Sigmoid colon (tissue), 7 donors: Measurements from ENCODE around the gene ALDH2. TPM values are rescaled to one million over a fixed set of nuclear protein-coding genes. Genes with fewer than 3 reads are reported as not detected.
A peak's percentile ranks its signal among the peaks of the same experiment; 100 is the strongest.
"Not testable (repeated sequence)": the region's sequence is repeated elsewhere in the genome, so short reads cannot be mapped to it uniquely, and the experiment has no call there.

Source experiments
- DNase-seq: peaks from one replicate; pipeline ENCODE4 v3.0.0-alpha.2; 2019
- H3K27ac ChIP-seq, 4 donors: fragments of 200-600 bp; sonication (generic); one replicate each; pipeline ENCODE4 v1.5.1; 2016 to 2019; ENCODE audit warnings: mild to moderate bottlenecking in 1 of 4
- H3K27me3 ChIP-seq, 3 donors: fragments of 200-600 bp; sonication (generic); one replicate each; pipeline ENCODE4 v1.5.1; 2019; ENCODE audit warnings: mild to moderate bottlenecking in 1 of 3
- H3K36me3 ChIP-seq, 4 donors: fragments of 200-600 bp; sonication (generic); one replicate each; pipeline ENCODE4 v1.5.1; 2016 to 2019
- H3K4me1 ChIP-seq, 4 donors: fragments of 200-600 bp; sonication (generic); one replicate each; pipeline ENCODE4 v1.5.1; 2017 to 2019
- H3K4me3 ChIP-seq, 4 donors: fragments of 200-600 bp; sonication (generic); one replicate each; pipeline ENCODE4 v1.5.1; 2017 to 2019; ENCODE audit warnings: mild to moderate bottlenecking in 2 of 4, moderate library complexity in 1 of 4
- H3K9me3 ChIP-seq, 4 donors: fragments of 200-600 bp in 3 of 4; sonication (generic) in 3 of 4; one replicate each; pipeline versions ENCODE4 v1.5.1 to v1.6.1; 2013 to 2019
- EP300 ChIP-seq, 4 donors: sonication (generic); formaldehyde crosslinking; IDR thresholded peaks; one replicate each; pipeline ENCODE4 v1.6.1; 2017; ENCODE audit warnings: antibody characterized with exemption in 4 of 4
- POLR2A ChIP-seq, 2 donors: fragments of 450-650 bp; IDR thresholded peaks; one replicate each; pipeline ENCODE4 v1.6.1; 2016; ENCODE audit warnings: antibody characterized with exemption in 2 of 2, mild to moderate bottlenecking in 2 of 2, moderate library complexity in 2 of 2
- POLR2AphosphoS5 ChIP-seq, 4 donors: sonication (generic); formaldehyde crosslinking; IDR thresholded peaks; one replicate each; pipeline ENCODE4 v1.6.1; 2017; ENCODE audit warnings: antibody characterized with exemption in 4 of 4
- WGBS, 2 donors: extraction: QIAGEN DNeasy Blood & Tissue Kit; methylation state at CpG; one replicate each; pipeline ENCODE4 v1.1.7; 2013; 5-methylcytosine and 5-hydroxymethylcytosine counted together
- intact Hi-C: fragments of 100-400 bp; cut with DNase I; formaldehyde crosslinking; loops from one replicate; pipeline ENCODE4 v1.15.1; 2023
- polyA plus RNA-seq, 3 donors: library from polyadenylated mRNA; stranded (reverse); fragments of 200-250 nt; gene quantifications; one replicate each; pipeline ENCODE4 v1.2.3, GENCODE V29; 2013
- total RNA-seq, 4 donors: library from RNA; depleted of rRNA; stranded (reverse); fragments of >200 nt; gene quantifications; one replicate each; pipeline ENCODE4 v1.1.0, GENCODE V29; 2016
- TF ChIP-seq, protein P1 (sequence below), 4 experiments: fragments of 450-650 bp in 3 of 4; fragments of 200-600 bp in 1 of 4; IDR thresholded peaks; one replicate each; pipeline ENCODE4 v1.5.1; 2016 to 2019; ENCODE audit warnings: antibody characterized with exemption in 4 of 4, mild to moderate bottlenecking in 3 of 4, moderate library complexity in 2 of 4
- donor health status: healthy with polysubstance abuse.
- donor health status: Bipolar disorder and iron deficiency.
- donor health status: healthy.

Gene ALDH2
- total and polyA plus RNA-seq, 7 donors, result 112 to 348 (median 132) TPM

DNA sequence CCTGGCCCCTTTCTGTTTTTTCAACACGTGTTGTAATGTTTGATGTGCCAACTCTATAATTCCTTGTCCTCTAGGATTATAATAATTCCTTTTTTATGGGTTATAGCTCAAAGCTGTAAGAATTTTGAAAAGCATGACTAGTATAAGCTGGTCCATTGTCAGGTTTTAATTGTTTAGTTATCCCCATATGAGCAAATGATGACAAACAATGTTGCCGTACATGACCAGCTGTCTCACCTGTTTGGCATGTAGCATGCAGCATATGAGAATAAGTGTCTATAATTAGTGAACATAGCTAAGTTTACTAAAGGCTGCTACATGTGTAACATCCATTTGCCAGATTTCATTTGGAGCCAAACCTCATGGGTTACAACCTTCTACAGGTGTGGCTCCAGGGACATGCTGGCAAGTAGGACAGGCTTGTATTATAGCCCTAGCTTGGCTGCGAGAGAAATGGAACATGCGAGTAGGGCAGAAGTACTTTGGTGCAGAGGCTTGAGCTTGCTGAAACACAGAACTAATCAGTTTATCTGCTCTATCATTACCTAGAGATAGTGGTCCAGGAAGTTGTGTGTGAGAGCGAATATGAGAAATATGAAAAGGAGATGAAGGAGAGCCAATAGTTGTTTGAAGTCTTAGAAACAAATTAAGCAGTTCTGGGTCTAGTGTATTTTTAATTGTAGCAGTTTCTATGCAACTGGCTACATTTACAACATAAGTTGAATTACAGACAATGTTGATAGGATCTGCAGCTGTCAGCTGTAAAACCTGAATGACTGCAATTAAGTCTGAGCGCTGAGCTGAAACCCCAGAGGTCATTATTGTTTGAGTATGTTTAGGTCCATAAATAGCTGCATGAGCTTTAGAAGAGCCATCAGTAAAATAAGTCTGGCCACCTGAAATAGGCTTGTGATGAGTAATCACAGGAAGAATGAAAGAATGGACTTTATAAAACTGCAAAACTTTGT, 52.7 kb downstream of the ALDH2 start:
- no peak overlapping the region for H3K4me3 ChIP-seq
- H3K27ac ChIP-seq, result no peak overlapping the region
- H3K4me1 ChIP-seq, result peaks cover 0 to 21% (median 8%) of the 10 kb centered on the region in 4 donors
- H3K36me3 ChIP-seq, result no peaks in the 10 kb centered on the region
- no peaks in the 10 kb centered on the region for H3K9me3 ChIP-seq
- DNase-seq, result no peak
- WGBS, 2 donors, result 12 to 51% methylated on average over 6 of the region's 6 CpGs
- intact Hi-C loops, result no loop called here
- H3K27me3 ChIP-seq, result no peaks in the 10 kb centered on the region
- TF ChIP-seq POLR2AphosphoS5 (IDR thresholded peaks at IDR 0.05), result no peak
- TF ChIP-seq EP300 (IDR thresholded peaks at IDR 0.05), result no peak
- no peak for TF ChIP-seq POLR2A (IDR thresholded peaks at IDR 0.05)
- TF ChIP-seq, protein P1, sequence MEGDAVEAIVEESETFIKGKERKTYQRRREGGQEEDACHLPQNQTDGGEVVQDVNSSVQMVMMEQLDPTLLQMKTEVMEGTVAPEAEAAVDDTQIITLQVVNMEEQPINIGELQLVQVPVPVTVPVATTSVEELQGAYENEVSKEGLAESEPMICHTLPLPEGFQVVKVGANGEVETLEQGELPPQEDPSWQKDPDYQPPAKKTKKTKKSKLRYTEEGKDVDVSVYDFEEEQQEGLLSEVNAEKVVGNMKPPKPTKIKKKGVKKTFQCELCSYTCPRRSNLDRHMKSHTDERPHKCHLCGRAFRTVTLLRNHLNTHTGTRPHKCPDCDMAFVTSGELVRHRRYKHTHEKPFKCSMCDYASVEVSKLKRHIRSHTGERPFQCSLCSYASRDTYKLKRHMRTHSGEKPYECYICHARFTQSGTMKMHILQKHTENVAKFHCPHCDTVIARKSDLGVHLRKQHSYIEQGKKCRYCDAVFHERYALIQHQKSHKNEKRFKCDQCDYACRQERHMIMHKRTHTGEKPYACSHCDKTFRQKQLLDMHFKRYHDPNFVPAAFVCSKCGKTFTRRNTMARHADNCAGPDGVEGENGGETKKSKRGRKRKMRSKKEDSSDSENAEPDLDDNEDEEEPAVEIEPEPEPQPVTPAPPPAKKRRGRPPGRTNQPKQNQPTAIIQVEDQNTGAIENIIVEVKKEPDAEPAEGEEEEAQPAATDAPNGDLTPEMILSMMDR (IDR thresholded peaks at IDR 0.05), result no peak

DNA sequence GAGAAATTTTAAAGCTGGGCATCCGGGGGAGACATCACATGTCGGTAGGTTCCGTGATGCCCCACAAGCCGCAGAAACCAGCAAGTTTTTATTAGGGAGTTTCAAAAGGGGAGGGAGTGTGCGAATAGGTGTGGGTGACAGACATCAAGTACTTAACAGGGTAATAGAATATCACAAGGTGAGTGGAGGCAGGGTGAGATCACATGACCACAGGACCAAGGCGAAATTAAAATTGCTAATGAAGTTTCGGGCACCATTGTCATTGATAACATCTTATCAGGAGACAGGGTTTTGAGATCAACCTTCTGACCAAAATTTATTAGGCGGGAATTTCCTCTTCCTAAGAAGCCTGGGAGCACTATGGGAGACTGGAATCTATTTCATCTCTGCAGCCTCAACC, 54.1 kb downstream of the ALDH2 start:
- H3K4me3 ChIP-seq, H3K9me3 ChIP-seq, H3K27ac ChIP-seq, DNase-seq, H3K36me3 ChIP-seq, intact Hi-C loops, H3K27me3 ChIP-seq: not testable (repeated sequence)
- WGBS, 2 donors, result 91 to 96% methylated on average over 8 of the region's 8 CpGs
- peaks cover 0 to 21% (median 10%) of the 10 kb centered on the region in 4 donors for H3K4me1 ChIP-seq

DNA sequence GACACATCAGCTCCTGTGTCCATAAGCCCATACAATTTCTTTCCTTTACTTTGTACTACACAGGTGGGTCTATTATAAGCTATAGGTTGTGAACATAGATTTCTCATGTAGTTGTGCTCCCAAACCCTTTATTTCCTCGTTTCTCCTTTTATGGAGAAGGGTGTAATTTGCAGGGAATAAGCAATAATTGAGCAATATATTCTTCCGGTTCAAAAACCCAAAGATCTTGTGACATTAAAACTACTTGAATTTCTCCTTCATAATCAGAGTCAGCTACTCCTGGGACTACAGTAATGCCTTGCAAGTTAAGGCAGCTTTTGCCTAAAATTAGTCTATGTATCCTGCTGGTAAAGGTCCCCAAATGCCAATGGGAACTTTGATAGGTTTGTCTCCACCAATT, 56.2 kb downstream of the ALDH2 start:
- intact Hi-C loops, result no loop called here
- no peak for TF ChIP-seq EP300 (IDR thresholded peaks at IDR 0.05)
- no peak for TF ChIP-seq POLR2A (IDR thresholded peaks at IDR 0.05)
- no peak for DNase-seq
- H3K27ac ChIP-seq, result no peak overlapping the region
- no peak overlapping the region for H3K4me3 ChIP-seq
- H3K27me3 ChIP-seq, result no peaks in the 10 kb centered on the region
- H3K36me3 ChIP-seq, result no peaks in the 10 kb centered on the region
- WGBS, 2 donors, result 17 to 38% methylated on average over 2 of the region's 2 CpGs
- H3K9me3 ChIP-seq, result no peaks in the 10 kb centered on the region
- peaks cover 0 to 21% (median 7%) of the 10 kb centered on the region in 4 donors for H3K4me1 ChIP-seq

DNA sequence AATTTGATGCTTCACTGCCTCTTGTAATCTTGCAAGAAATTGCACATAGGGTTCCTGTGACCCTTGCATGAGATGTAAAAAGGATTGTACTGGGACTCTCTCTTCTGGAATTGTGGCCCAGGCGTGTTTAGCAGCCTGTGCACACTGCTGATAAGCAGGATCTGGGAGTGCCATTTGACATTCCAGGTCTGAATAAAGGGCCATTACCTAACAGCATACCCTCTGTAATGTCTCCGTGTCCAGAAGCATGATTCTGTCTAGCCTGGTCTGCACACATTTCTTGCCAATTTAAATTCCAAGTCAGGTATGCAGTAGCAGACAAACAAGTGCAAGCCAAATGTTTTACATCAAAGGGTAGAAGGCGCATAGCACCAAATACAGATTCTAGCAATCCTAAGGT, 57.2 kb downstream of the ALDH2 start:
- no peak for DNase-seq
- intact Hi-C loops, result no loop called here
- H3K27ac ChIP-seq, result no peak overlapping the region
- no peaks in the 10 kb centered on the region for H3K9me3 ChIP-seq
- TF ChIP-seq, protein P1 (IDR thresholded peaks at IDR 0.05), result no peak
- no peak for TF ChIP-seq EP300 (IDR thresholded peaks at IDR 0.05)
- TF ChIP-seq POLR2AphosphoS5 (IDR thresholded peaks at IDR 0.05), result no peak
- TF ChIP-seq POLR2A (IDR thresholded peaks at IDR 0.05), result no peak
- 26 to 72% methylated on average over 3 of the region's 3 CpGs for whole genome bisulfite sequencing, 2 donors
- no peaks in the 10 kb centered on the region for H3K27me3 ChIP-seq
- no peak overlapping the region for H3K4me3 ChIP-seq
- H3K36me3 ChIP-seq, result no peaks in the 10 kb centered on the region
- peaks cover 0 to 21% (median 7%) of the 10 kb centered on the region in 4 donors for H3K4me1 ChIP-seq

DNA sequence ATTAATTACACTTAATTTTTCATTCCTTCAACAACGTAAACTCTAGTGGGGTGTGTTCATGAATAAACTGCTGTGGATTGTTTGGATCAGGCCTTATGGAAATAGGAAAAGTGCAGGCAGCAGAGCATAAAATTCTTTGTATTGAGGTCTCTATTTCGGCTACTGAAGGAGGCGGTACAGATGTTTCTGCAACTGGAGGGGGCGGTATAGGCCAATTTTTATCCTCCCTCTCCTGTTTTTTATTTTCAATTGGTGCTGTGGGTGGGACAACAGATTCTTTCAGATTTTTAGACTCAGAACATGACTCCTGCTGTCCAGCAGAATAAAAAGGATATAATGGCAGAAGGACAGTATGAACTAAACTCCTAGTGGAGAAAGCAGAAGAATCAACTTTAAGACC, 57.6 kb downstream of the ALDH2 start:
- 16 to 46% methylated on average over 4 of the region's 4 CpGs for WGBS, 2 donors

More for the DNA sequence above, 57.6 kb downstream of the ALDH2 start:
- TF ChIP-seq, protein P1 (IDR thresholded peaks at IDR 0.05), result peak in 1 of 4 experiments; percentile 5
- peaks cover 0 to 21% (median 7%) of the 10 kb centered on the region in 4 donors for H3K4me1 ChIP-seq
- intact Hi-C loops, H3K27ac ChIP-seq, H3K36me3 ChIP-seq, DNase-seq, H3K4me3 ChIP-seq, H3K27me3 ChIP-seq, H3K9me3 ChIP-seq: not testable (repeated sequence)
